DMS153 treated with DMSO at 0.1 percent for 48 hours (cell line): Measurements from ENCODE around the gene UNC5C.

Source experiments
- DNase-seq: peaks from one replicate; lab custom pipeline; 2025; ENCODE audit not compliant: unreplicated experiment; lab: John Stamatoyannopoulos, UW

UNC5C gene

GRCh38 chr4:95358421-95358820 lies 190.4 kb downstream of the UNC5C start:
- DNase-seq: no peak

GRCh38 chr4:95355021-95355420 lies 193.8 kb downstream of the UNC5C start:
- no peak for DNase-seq

GRCh38 chr4:95348418-95348817 lies 200.4 kb downstream of the UNC5C start:
- DNase-seq: no peak

GRCh38 chr4:95343235-95343634 lies 205.5 kb downstream of the UNC5C start:
- no peak for DNase-seq

- no peak for DNase-seq
Observed at GRCh38 chr4:95340191-95340590, 208.6 kb downstream of the UNC5C start.

- DNase-seq: no peak
Observed at GRCh38 chr4:95325665-95326064, 223.1 kb downstream of the UNC5C start.

GRCh38 chr4:95319169-95319568 lies 229.6 kb downstream of the UNC5C start:
- DNase-seq: no peak

GRCh38 chr4:95318483-95318882 lies 230.3 kb downstream of the UNC5C start:
- DNase-seq: no peak

- DNase-seq: no peak
Observed at GRCh38 chr4:95318044-95318443, 230.7 kb downstream of the UNC5C start.

- peak; percentile 1 for DNase-seq
Observed at GRCh38 chr4:95317085-95317793, 231.5 kb downstream of the UNC5C start.

GRCh38 chr4:95314573-95314972 lies 234.2 kb downstream of the UNC5C start:
- no peak for DNase-seq

GRCh38 chr4:95304898-95305297 lies 243.9 kb downstream of the UNC5C start:
- no peak for DNase-seq

GRCh38 chr4:95300304-95300703 lies 248.5 kb downstream of the UNC5C start:
- DNase-seq: no peak

- no peak for DNase-seq
Observed at GRCh38 chr4:95296052-95296451, 252.7 kb downstream of the UNC5C start.

- DNase-seq: no peak
Observed at GRCh38 chr4:95295157-95295556, 253.6 kb downstream of the UNC5C start.

GRCh38 chr4:95294321-95294720 lies 254.5 kb downstream of the UNC5C start:
- DNase-seq: no peak

GRCh38 chr4:95293014-95293413 lies 255.8 kb downstream of the UNC5C start:
- DNase-seq: no peak

GRCh38 chr4:95290702-95291101 lies 258.1 kb downstream of the UNC5C start:
- DNase-seq: no peak

GRCh38 chr4:95289028-95289634 lies 259.6 kb downstream of the UNC5C start:
- no peak for DNase-seq

- DNase-seq: no peak
Observed at GRCh38 chr4:95288552-95288951, 260.2 kb downstream of the UNC5C start.

- no peak for DNase-seq
Observed at GRCh38 chr4:95285797-95286196, 263.0 kb downstream of the UNC5C start.

- no peak for DNase-seq
Observed at GRCh38 chr4:95284655-95285054, 264.1 kb downstream of the UNC5C start.

GRCh38 chr4:95283320-95283719 lies 265.5 kb downstream of the UNC5C start:
- DNase-seq: no peak
